Fibroblast of the aortic adventitia (primary cell): ENCODE data around the gene KCNT1. TPM values are rescaled to one million over a fixed set of nuclear protein-coding genes. Genes with fewer than 3 reads are reported as not detected.

Source experiments
- DNase-seq: peaks from one replicate; pipeline ENCODE4 v3.0.0-alpha.2; 2010; ENCODE audit warnings: low read depth
- H3K4me3 ChIP-seq: 2 replicates; pipeline ENCODE4 v1.5.1; 2011; ENCODE audit warnings: low read depth, mild to moderate bottlenecking, control low read depth, low read length, moderate library complexity
- CTCF ChIP-seq: IDR thresholded peaks from 2 replicates; pipeline ENCODE4 v1.5.1; 2011; ENCODE audit warnings: mild to moderate bottlenecking, low read length, control low read depth, inconsistent platforms; ENCODE audit not compliant: insufficient read depth
- total RNA-seq: library from RNA; depleted of rRNA; stranded (reverse); fragments of >200 nt; gene quantifications from 2 replicates; pipeline ENCODE4 v1.2.3, GENCODE V29; 2012; ENCODE audit warnings: low replicate concordance

The KCNT1 gene
- total RNA-seq, 1 donor, result not detected

GRCh38 chr9:135792268-135793128, 90.5 kb downstream of the KCNT1 start:
- DNase-seq, result no peak
- no peak for TF ChIP-seq CTCF
- no peak overlapping the region for H3K4me3 ChIP-seq

GRCh38 chr9:135793221-135794056, 91.5 kb downstream of the KCNT1 start:
- no peak for TF ChIP-seq CTCF
- DNase-seq, result no peak
- no peak overlapping the region for H3K4me3 ChIP-seq

GRCh38 chr9:135794057-135794335, 92.0 kb downstream of the KCNT1 start:
- no peak for DNase-seq
- no peak overlapping the region for H3K4me3 ChIP-seq
- no peak for TF ChIP-seq CTCF

GRCh38 chr9:135794361-135794885, 92.4 kb downstream of the KCNT1 start:
- no peak for TF ChIP-seq CTCF
- no peak overlapping the region for H3K4me3 ChIP-seq
- no peak for DNase-seq

- no peak overlapping the region for H3K4me3 ChIP-seq
- DNase-seq, result no peak
- TF ChIP-seq CTCF, result no peak
Measured at GRCh38 chr9:135795391-135795790, 93.4 kb downstream of the KCNT1 start.

- DNase-seq, result no peak
- TF ChIP-seq CTCF, result no peak
- H3K4me3 ChIP-seq, result no peak overlapping the region
Measured at GRCh38 chr9:135796784-135797485, 95.0 kb downstream of the KCNT1 start.
